Neuronal stem cell (in vitro differentiated cells): Measurements from ENCODE around the gene SEMA4F.

Experiments used
- DNase-seq: peaks from one replicate; pipeline ENCODE4 v3.0.0-alpha.2; 2013; ENCODE audit warnings: low spot score
- H2AFZ ChIP-seq: one replicate; pipeline ENCODE4 v1.6.1; 2013; ENCODE audit warnings: mild to moderate bottlenecking, low read length, inconsistent platforms
- H2AK5ac ChIP-seq: 2 replicates; pipeline ENCODE4 v1.6.1; 2013; ENCODE audit warnings: low read depth, mild to moderate bottlenecking, inconsistent platforms, low read length, moderate library complexity, mixed read lengths
- H2BK120ac ChIP-seq: 2 replicates; pipeline ENCODE4 v1.6.1; 2013; ENCODE audit warnings: low read depth, mild to moderate bottlenecking, inconsistent platforms, low read length, moderate library complexity, mixed read lengths
- H2BK12ac ChIP-seq: one replicate; pipeline ENCODE4 v1.6.1; 2013; ENCODE audit warnings: low read length, inconsistent platforms
- H2BK15ac ChIP-seq: 2 replicates; pipeline ENCODE4 v1.6.1; 2013; ENCODE audit warnings: mild to moderate bottlenecking, low read length, inconsistent platforms, mixed read lengths
- H2BK5ac ChIP-seq: one replicate; pipeline ENCODE4 v1.6.1; 2013; ENCODE audit warnings: inconsistent platforms, mild to moderate bottlenecking, low read length, moderate library complexity
- H3K14ac ChIP-seq: one replicate; pipeline ENCODE4 v1.6.1; 2013; ENCODE audit warnings: low read length, inconsistent platforms
- H3K18ac ChIP-seq: 2 replicates; pipeline ENCODE4 v1.6.1; 2013; ENCODE audit warnings: low read length, inconsistent platforms
- H3K23ac ChIP-seq: 2 replicates; pipeline ENCODE4 v1.6.1; 2013; ENCODE audit warnings: low read depth, mild to moderate bottlenecking, mixed read lengths, low read length, inconsistent platforms; ENCODE audit not compliant: poor library complexity
- H3K27ac ChIP-seq: replicated peaks from 3 replicates; pipeline ENCODE4 v1.5.1; 2013; ENCODE audit warnings: low read length, inconsistent platforms
- H3K27me3 ChIP-seq, 3 experiments: 2 replicates each; pipeline ENCODE4 v1.6.1; 2013; ENCODE audit warnings: low read length in 3 of 3, mild to moderate bottlenecking in 2 of 3, inconsistent platforms in 1 of 3, low read depth in 1 of 3, mixed read lengths in 1 of 3, moderate library complexity in 1 of 3; ENCODE audit not compliant: control insufficient read depth in 3 of 3, insufficient read depth in 3 of 3
- H3K36me3 ChIP-seq, 2 donors: replicated peaks in 1 of 2; 2 replicates each; pipeline ENCODE4 v1.6.1; 2013; ENCODE audit warnings: low read length in 2 of 2; ENCODE audit not compliant: control insufficient read depth in 2 of 2, insufficient read depth in 2 of 2
- H3K4ac ChIP-seq: 2 replicates; pipeline ENCODE4 v1.6.1; 2013; ENCODE audit warnings: inconsistent platforms, mild to moderate bottlenecking, low read length, moderate library complexity
- H3K4me1 ChIP-seq, 2 donors: 1 replicate in 1 of 2; 2 replicates in 1 of 2; pipeline ENCODE4 v1.6.1; 2013; ENCODE audit warnings: low read length in 2 of 2, low read depth in 1 of 2; ENCODE audit not compliant: control insufficient read depth in 2 of 2, insufficient read depth in 1 of 2
- H3K4me2 ChIP-seq: one replicate; pipeline ENCODE4 v1.6.1; 2013; ENCODE audit warnings: mild to moderate bottlenecking, low read length, inconsistent platforms; ENCODE audit not compliant: insufficient read depth, poor library complexity, severe bottlenecking
- H3K4me3 ChIP-seq, 2 donors: 2 replicates each; pipeline ENCODE4 v1.5.1; 2013; ENCODE audit warnings: low read length in 2 of 2, mild to moderate bottlenecking in 2 of 2, inconsistent platforms in 1 of 2, moderate library complexity in 1 of 2
- H3K79me1 ChIP-seq: one replicate; pipeline ENCODE4 v1.6.1; 2013; ENCODE audit warnings: low read depth, mild to moderate bottlenecking, inconsistent platforms, low read length, moderate library complexity
- H3K9ac ChIP-seq: one replicate; pipeline ENCODE4 v1.6.1; 2013; ENCODE audit warnings: mild to moderate bottlenecking, low read depth, low read length, inconsistent platforms; ENCODE audit not compliant: poor library complexity
- H3K9me3 ChIP-seq, 2 donors: replicated peaks in 1 of 2; 2 replicates each; pipeline versions ENCODE3 to v1.6.1; 2013; ENCODE audit warnings: low read length in 2 of 2, mild to moderate bottlenecking in 2 of 2, inconsistent platforms in 1 of 2, low read depth in 1 of 2, mixed read lengths in 1 of 2, moderate library complexity in 1 of 2; ENCODE audit not compliant: control insufficient read depth in 2 of 2, insufficient read depth in 1 of 2
- H4K8ac ChIP-seq: one replicate; pipeline ENCODE4 v1.6.1; 2013; ENCODE audit warnings: low read depth, mild to moderate bottlenecking, inconsistent platforms, low read length, moderate library complexity
- H4K91ac ChIP-seq: one replicate; pipeline ENCODE4 v1.6.1; 2013; ENCODE audit warnings: low read length, low read depth, mild to moderate bottlenecking, inconsistent platforms; ENCODE audit not compliant: poor library complexity
- WGBS, 2 donors: extraction: QIAGEN DNeasy Blood & Tissue Kit; methylation state at CpG; one replicate each; pipeline ENCODE4 v1.1.7; 2013; ENCODE audit warnings: missing lambda C conversion rate in 2 of 2, mixed read lengths in 1 of 2; ENCODE audit not compliant: insufficient read length in 2 of 2, insufficient replicate concordance in 1 of 2; ENCODE audit errors: extremely low coverage in 2 of 2; 5-methylcytosine and 5-hydroxymethylcytosine counted together

The SEMA4F gene

DNA sequence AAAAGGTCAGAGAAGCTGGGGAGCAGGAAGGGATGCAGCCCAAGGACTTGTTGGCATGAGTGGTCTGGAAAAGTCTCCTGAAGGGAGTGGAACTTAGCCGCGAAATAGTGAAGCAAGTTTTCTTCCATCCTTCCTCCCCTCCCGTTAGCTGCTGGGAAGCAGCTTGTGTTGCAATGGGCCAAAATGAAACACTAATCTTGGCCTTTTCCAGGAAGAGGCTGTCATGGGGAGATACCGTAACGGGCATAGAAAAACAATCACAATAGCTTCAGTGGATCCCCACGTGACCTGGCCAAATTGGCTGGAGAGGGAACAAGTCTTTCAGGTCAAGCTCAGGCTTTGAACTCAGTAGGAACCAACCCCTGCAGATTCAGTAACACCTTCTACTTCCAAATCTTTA is 49.3 kb downstream of the SEMA4F start:
- no CpG with 5 or more reads among the region's 6 CpGs for WGBS, 2 donors
- H3K27me3 ChIP-seq, result peaks cover 0 to 16% (median 0%) of the 10 kb centered on the region in 3 experiments
- H2BK5ac ChIP-seq, result no peak overlapping the region
- H3K4me3 ChIP-seq, result no peak overlapping the region
- no peak overlapping the region for H3K4ac ChIP-seq
- H3K18ac ChIP-seq, result no peak overlapping the region
- no peaks in the 10 kb centered on the region for H3K36me3 ChIP-seq
- no peak overlapping the region for H3K14ac ChIP-seq
- H3K4me2 ChIP-seq, result no peak overlapping the region
- H3K4me1 ChIP-seq, result peaks cover 0 to 2% of the 10 kb centered on the region in 2 donors
- H2BK120ac ChIP-seq, result no peak overlapping the region
- H4K8ac ChIP-seq, result no peak overlapping the region
- H4K91ac ChIP-seq, result no peak overlapping the region
- H3K79me1 ChIP-seq, result no peaks in the 10 kb centered on the region
- H2BK12ac ChIP-seq, result no peak overlapping the region
- DNase-seq, result no peak
- no peak overlapping the region for H2AK5ac ChIP-seq
- no peak overlapping the region for H2BK15ac ChIP-seq
- H3K23ac ChIP-seq, result no peak overlapping the region
- no peak overlapping the region for H2AFZ ChIP-seq
- H3K9me3 ChIP-seq, result no peaks in the 10 kb centered on the region
- H3K27ac ChIP-seq, result no peak overlapping the region
- no peak overlapping the region for H3K9ac ChIP-seq

- H2BK15ac ChIP-seq, result no peak overlapping the region
- H3K4me3 ChIP-seq, result no peak overlapping the region
- peaks cover 0 to 2% of the 10 kb centered on the region in 2 donors for H3K4me1 ChIP-seq
- no peak overlapping the region for H4K91ac ChIP-seq
- no peak overlapping the region for H2BK12ac ChIP-seq
- no peak overlapping the region for H3K4ac ChIP-seq
- H3K4me2 ChIP-seq, result no peak overlapping the region
- DNase-seq, result no peak
- H2BK120ac ChIP-seq, result no peak overlapping the region
- H3K9me3 ChIP-seq, result no peaks in the 10 kb centered on the region
- H3K79me1 ChIP-seq, result no peaks in the 10 kb centered on the region
- no peak overlapping the region for H3K9ac ChIP-seq
- no peaks in the 10 kb centered on the region for H3K36me3 ChIP-seq
- no peak overlapping the region for H3K18ac ChIP-seq
- no peak overlapping the region for H2AK5ac ChIP-seq
- WGBS, 2 donors, result no CpG with 5 or more reads among the region's 2 CpGs
- no peak overlapping the region for H3K27ac ChIP-seq
- no peak overlapping the region for H2BK5ac ChIP-seq
- H3K27me3 ChIP-seq, result peaks cover 0 to 16% (median 0%) of the 10 kb centered on the region in 3 experiments
- no peak overlapping the region for H2AFZ ChIP-seq
- no peak overlapping the region for H3K23ac ChIP-seq
- H3K14ac ChIP-seq, result no peak overlapping the region
- H4K8ac ChIP-seq, result no peak overlapping the region
These were observed 50.2 kb downstream of the SEMA4F start for GRCh38 chr2:74704216-74704615.

GRCh38 chr2:74706741-74707140 is 52.7 kb downstream of the SEMA4F start:
- Histone ChIP-seq H3K14ac (no peak overlapping the region), H2AK5ac (no peak overlapping the region), H3K4me3 (no peak overlapping the region), H2BK5ac (no peak overlapping the region), H2AFZ (no peak overlapping the region), H3K36me3 (no peaks in the 10 kb centered on the region), H3K18ac (no peak overlapping the region), H2BK15ac (no peak overlapping the region), H3K79me1 (no peaks in the 10 kb centered on the region), H2BK12ac (no peak overlapping the region), H4K8ac (no peak overlapping the region), H3K23ac (no peak overlapping the region), H2BK120ac (no peak overlapping the region), H3K9me3 (no peaks in the 10 kb centered on the region), H3K9ac (no peak overlapping the region), H3K4me1 (no peaks in the 10 kb centered on the region), H3K4me2 (no peak overlapping the region), H3K27me3 (peaks cover 0 to 16% (median 0%) of the 10 kb centered on the region in 3 experiments), H3K27ac (no peak overlapping the region), H3K4ac (no peak overlapping the region), H4K91ac (no peak overlapping the region)
- no peak for DNase-seq

GRCh38 chr2:74707837-74708236 is 53.8 kb downstream of the SEMA4F start:
- Histone ChIP-seq H2BK5ac (no peak overlapping the region), H2BK120ac (no peak overlapping the region), H3K79me1 (no peaks in the 10 kb centered on the region), H3K23ac (no peak overlapping the region), H3K27ac (no peak overlapping the region), H3K14ac (no peak overlapping the region), H2AFZ (no peak overlapping the region), H3K9me3 (no peaks in the 10 kb centered on the region), H3K18ac (no peak overlapping the region), H3K4me1 (no peaks in the 10 kb centered on the region), H2AK5ac (no peak overlapping the region), H4K8ac (no peak overlapping the region), H2BK15ac (no peak overlapping the region), H3K27me3 (peaks cover 0 to 19% (median 0%) of the 10 kb centered on the region in 3 experiments), H4K91ac (no peak overlapping the region), H3K4ac (no peak overlapping the region), H2BK12ac (no peak overlapping the region), H3K4me2 (no peak overlapping the region), H3K36me3 (no peaks in the 10 kb centered on the region), H3K4me3 (no peak overlapping the region), H3K9ac (no peak overlapping the region)
- no peak for DNase-seq
- WGBS, 2 donors, result no CpG with 5 or more reads among the region's 3 CpGs
